HG03520 (cell line): Measurements from ENCODE around the gene RBFOX1.
"Not testable (repeated sequence)": the region's sequence is repeated elsewhere in the genome, so short reads cannot be mapped to it uniquely, and the experiment has no call there.

Source experiments
- ATAC-seq: cut with Tn5 transposase; IDR thresholded peaks from one replicate; pipeline ENCODE4 v1.9.1; 2021; ENCODE audit warnings: mild to moderate bottlenecking, moderate library complexity; ENCODE audit not compliant: unreplicated experiment

RBFOX1 gene

DNA sequence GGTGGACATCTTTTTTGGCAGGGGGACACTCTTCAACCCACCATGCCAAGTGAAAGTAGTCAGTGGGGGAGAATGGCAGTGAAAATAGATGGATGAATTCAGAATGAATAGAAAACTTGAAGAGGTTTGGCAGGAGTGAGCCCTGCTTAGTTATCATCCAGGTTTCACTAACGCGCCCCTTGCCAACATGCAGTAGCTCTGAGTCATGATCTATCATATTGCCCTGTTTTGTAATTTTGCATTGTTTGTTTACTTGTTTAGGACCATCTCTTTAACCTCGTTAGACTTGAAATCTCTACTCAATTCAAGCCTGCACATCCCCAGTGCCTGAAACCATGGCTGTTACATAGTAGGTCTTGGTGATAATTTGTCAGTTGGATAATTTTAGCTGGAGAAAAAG lies 116.7 kb downstream of the RBFOX1 start:
- ATAC-seq = no peak

DNA sequence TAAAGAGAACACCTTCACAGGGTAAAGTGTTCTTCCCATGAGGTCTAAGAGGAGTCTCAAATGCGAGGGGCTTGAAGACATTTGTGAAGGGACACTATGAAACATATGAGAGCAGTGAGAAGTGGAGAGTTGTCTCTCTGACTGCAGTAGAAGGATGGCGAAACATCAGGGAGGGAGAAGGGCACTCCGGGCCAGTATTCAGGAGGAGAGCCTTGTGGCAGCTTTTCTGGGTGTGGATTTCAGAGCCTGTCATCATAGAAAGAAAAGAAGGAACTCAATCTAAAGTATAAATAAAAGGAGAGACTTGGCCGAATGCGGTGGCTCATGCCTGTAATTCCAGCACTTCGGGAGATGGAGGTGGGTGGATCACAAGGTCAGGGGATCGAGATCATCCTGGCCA lies 117.2 kb downstream of the RBFOX1 start:
- ATAC-seq = no peak

DNA sequence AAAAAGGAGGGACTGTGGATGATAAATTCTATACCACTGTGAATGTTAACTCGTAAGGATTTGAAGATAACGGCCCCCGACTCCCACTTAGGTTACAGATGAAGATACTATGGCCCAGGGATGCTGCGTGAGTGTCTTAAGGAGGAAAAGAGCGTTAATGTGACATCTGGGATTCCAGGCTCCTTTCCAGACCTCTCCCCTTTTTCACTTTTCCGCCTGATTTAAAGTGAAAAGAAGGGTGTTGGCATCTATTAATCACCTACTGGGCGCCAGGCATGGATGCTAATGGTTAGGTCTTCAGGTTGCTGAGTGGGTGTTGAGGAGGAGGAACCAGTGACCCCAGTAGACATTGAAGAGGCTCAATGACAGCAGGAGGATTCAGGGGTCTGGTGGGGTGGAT lies 117.8 kb downstream of the RBFOX1 start:
- ATAC-seq = no peak

DNA sequence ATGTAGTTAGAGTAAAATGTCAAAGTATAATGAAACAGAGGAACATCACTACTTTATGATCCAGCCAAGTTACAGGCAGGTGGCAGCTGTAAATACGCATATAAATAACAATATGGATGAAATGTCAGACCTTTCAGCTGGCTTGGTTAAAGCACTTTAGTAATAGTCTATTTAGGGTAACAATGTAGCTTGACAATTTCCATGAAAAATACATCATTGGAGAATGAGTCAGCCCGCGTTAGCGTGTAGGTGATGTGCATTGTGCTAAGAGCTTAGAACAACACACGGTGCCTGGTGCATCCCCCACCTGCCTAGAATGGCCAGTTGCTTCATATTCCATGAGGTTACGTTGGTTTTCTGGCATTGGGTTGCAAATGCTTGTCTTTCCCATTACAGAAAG lies 119.4 kb downstream of the RBFOX1 start:
- ATAC-seq = no peak

DNA sequence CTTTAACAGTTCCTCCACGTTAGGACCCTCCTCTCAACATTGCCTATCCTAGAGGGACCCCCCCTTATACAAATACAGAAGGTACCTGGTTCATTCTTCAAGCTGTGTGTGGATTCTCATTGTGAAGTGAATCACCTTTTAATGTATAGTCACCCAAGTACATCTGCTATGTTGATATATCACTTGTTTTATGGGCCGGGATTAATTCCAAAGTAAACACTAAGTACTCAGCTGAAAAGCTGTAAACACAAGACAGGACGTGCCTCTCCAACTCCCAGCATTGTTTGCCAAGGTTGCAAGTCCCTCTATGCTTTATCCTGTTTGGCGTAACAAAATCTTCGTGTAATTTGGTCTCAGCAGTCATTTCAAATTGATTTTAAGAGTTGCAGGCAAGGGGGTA lies 123.6 kb downstream of the RBFOX1 start:
- ATAC-seq = no peak

DNA sequence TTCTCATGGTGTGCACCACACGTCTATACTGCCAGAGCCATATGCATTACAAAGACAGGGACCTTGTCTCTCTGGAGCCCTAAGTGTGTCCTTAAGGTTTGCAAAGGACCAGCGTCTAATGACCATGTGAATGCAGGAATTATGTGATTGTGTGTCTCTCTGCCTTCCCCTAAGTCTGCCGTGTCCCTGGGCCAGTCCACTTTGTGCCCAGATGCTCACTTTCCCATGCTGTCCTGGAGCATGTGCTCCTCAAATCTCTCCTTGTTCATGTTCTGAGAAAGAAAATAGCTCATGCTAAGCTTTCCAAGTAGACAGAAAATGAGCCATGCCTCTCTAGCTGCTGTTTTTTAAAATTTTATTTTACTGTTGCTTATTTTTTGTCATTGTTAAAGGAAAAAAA lies 125.5 kb downstream of the RBFOX1 start:
- ATAC-seq = no peak

- ATAC-seq = no peak
These were observed 137.7 kb downstream of the RBFOX1 start for GRCh38 chr16:7470344-7470743.

DNA sequence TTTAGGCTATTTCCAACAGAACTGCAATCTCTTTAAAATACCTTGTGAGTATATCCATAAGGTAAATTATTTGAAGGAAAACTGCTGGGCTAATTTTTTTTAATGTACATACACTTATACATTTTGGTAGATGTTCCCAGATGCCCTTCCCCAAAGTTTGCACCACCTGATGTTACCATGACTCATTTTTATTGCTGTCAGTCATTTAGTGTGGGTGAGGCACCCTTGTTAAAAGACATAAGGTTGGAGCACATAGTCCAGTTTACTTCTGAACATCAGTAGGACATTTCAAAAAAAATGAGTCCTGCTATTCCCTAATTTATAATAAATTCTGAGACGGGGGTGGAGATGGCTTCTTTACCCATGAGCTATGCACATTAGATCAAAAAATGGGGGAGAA lies 138.6 kb downstream of the RBFOX1 start:
- no peak for ATAC-seq

- no peak for ATAC-seq
These were observed 149.4 kb downstream of the RBFOX1 start for GRCh38 chr16:7482032-7482431.

DNA sequence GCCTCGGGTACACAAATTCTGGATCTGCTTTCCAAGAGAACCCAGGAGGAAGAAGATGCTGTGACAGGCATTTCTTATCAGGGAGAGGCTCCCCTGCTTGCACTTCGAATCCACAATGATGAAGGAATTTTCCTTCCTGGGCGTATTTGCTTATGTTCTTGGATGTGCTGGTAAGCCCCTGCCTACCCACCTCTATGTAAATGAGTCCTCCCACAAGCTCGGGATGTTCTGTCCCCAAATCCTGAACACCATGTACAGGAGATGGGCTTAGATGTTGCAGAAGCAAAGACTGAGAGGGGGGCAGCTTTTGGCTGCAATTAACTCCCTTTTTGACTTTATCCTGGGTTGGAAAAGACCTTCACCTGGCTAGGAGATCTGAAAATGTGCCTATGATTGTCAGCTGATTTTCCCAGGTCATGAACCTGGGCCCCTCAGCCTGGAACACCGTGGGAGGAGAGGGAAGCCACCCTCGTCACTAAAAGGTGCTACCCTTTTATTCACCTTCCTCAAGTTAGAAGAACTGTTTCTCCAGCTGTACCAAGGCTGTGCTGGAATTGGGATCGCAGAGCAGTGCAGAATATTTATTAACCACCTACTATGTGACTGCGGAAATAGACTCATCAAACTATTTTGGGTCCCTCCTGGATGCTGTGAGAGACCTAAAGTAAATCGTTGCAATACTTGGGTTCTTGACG lies 150.1 kb downstream of the RBFOX1 start:
- ATAC-seq = no peak

DNA sequence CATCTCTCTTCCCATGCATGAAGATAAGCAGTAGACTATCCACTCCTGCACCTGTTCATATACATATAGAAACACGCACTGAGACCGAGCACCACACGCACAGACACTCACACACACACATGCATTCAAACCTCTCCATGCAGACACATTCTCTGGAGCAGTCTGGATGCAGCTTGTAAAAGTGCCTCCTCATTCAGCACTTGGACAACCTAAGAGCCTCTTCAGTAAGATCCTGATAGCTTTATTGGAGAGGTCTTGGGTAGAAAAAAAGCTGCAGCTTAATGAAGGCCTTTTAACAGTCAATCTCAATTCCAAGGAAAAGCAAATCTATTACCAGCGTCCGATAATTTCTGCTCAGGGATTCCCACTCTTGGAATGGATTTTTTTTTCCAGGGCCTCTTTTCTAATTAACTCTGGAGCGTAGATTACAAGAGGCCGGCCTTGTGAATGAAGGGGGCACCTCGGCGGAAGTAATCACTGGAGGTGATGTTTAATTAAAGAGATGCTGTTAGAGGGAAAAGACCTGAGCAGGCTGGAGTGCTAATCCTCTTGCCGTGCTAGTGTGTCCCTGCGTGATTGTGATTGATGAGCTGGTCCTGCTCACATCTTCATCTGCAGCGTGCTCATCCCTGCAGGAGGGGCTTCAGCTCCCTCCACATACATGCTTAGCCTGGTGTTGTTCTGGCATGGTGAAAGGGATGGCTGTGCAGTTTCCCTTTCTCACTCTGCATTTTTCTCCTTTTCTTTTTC lies 155.1 kb downstream of the RBFOX1 start:
- no peak for ATAC-seq

DNA sequence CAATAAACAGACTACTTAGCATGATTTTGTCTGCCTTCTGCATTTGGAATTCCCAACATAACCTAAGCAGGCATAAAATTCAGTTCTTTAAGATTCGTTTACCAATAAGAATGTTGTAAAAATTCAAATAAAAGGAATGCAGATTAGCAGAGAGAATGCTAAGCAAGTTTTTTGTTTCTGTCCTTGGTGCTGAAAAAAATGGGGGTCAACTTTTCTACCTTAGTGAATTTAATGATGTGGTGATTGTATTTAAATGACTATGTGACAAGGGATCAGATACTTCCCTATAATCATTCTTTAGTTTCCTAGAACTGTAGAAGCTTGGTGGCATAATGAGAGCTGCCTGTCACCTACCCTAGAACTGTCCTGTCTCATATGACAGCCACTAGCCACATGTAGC lies 159.5 kb downstream of the RBFOX1 start:
- ATAC-seq = no peak

- no peak for ATAC-seq
These were observed 160.5 kb downstream of the RBFOX1 start for GRCh38 chr16:7493133-7493532.

DNA sequence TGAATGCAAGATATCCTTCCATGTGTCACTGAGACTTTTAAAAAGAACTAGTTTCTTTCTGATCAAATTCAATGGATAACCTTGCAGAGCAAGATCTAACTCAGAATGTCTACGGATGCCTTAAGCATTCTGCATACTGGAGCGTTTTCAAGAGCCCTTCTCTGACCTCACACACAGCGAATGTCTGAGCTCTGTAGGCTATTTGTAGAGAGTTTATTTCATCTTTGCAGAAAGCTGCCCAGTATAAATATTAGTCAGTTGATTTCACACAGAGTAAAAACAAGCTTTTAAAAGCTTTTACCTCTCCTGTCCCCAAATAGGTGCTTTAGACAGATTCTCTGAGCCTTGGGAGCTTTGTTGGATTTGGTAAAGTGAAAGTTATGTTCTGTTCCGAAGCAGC lies 165.0 kb downstream of the RBFOX1 start:
- no peak for ATAC-seq

GRCh38 chr16:7501868-7502267 lies 169.2 kb downstream of the RBFOX1 start:
- ATAC-seq = no peak

GRCh38 chr16:7502591-7503157 lies 170.0 kb downstream of the RBFOX1 start:
- not testable (repeated sequence) for ATAC-seq

- ATAC-seq = no peak
These were observed 171.0 kb downstream of the RBFOX1 start for GRCh38 chr16:7503666-7504065.

DNA sequence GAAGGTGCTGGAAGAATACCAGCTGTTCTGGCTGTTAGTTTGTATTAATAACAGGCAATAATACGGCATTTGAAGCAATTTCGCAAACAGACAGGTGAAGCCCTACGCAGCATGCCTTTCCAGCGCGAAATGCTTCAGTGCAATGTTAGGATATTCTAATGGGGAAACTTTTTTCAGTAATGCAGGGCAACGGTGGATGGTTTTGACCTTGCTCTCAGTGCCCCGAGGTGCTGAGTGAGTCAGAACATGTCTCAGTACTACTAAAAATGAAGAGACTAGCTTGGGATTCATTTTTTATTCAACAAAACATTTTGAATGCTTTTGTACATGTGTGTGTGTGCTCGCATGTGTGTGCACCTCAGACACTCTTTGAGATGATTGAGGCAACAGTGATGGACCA lies 172.2 kb downstream of the RBFOX1 start:
- no peak for ATAC-seq

GRCh38 chr16:7505495-7505894 lies 172.8 kb downstream of the RBFOX1 start:
- no peak for ATAC-seq

DNA sequence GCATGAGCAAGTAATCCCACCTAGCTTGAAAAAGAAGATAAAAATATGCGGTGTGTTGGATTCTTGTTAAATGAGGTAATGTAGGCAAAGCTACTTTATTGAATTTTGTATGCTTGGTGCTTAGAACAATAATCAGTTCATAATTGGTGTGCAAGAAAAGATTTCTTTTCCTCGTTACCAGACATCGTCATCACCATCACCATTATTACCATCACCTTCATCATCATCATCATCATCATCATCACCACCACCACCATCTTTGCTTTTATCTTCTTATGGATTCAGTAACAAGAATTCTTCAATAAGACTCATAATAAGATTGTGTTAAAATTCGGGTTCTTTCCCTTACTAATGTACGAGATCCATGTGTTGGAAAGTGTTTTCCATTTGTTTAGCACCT lies 173.7 kb downstream of the RBFOX1 start:
- ATAC-seq = no peak

DNA sequence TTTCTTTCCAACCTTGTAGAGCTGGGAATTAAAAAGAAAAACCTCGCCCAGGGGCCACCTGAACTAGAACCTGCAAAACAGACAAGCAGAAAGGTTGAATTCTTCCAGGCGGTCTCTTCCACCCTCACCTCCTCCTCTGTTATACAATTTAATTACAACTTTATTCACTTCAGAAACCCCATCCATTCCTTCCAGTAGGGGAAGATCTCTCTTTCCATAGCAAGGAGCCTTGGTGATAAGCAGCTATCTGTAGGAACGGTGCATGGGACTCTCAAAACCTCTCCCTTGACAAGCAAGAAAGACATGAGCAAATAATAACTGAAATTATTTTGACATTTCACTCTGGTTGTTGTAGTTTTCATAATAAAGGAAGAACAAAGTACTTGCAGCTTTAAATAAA lies 176.0 kb downstream of the RBFOX1 start:
- no peak for ATAC-seq

DNA sequence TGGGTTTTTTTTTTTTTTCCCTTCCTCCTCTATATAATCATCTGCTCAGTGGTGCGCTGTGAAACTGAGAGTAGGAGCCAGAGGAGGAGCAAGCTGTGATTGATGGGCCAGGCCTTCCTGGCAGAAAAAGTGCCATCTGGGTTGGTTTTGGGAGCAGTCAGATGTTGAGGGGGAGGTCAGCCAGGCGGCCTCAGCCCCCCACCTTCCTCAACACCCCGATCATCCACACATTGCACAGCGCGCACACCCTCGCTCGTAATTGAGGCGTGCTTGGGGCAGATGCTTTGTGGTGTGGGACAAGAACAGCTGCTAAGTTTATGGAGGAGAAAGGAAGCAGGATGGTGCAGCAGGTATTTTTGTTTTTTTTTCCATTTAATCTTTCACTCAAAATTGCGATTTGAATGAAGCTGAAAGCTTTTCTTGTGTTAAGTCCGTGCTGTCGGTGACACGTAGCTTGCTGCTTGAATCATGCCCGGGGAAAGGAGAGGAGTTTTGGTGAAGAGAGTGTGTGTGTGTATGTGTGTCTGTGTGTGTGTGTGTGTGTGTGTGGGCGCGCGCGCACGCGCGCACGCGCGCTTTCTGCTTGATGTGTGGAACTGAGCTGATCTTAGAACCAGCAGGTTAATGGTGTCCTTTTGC lies 177.4 kb downstream of the RBFOX1 start:
- no peak for ATAC-seq
